HL-60 (cell line): ENCODE results near the gene EEF1AKMT3.

Source experiments
- DNase-seq, 2 experiments: peaks; one replicate each; pipeline ENCODE4 v3.0.0-alpha.2; 2010 to 2020; ENCODE audit warnings: low read depth in 1 of 2, low spot score in 1 of 2
- H3K27ac ChIP-seq: fragments of 250-450 bp; sonication (Bioruptor Pico); replicated peaks from 2 replicates; pipeline ENCODE4 v1.5.1; 2020; ENCODE audit warnings: mild to moderate bottlenecking, moderate library complexity
- H3K27me3 ChIP-seq: fragments of 250-450 bp; sonication (Bioruptor Pico); 2 replicates; pipeline ENCODE4 v1.5.1; 2021; ENCODE audit warnings: mild to moderate bottlenecking, moderate library complexity; ENCODE audit not compliant: insufficient read depth, poor library complexity, severe bottlenecking
- H3K4me3 ChIP-seq: replicated peaks from 2 replicates; pipeline ENCODE4 v1.5.1; 2011; ENCODE audit warnings: mild to moderate bottlenecking, control low read depth, low read length; ENCODE audit not compliant: insufficient read depth
- CTCF ChIP-seq: IDR thresholded peaks from one replicate; pipeline ENCODE4 v1.5.1; 2011; ENCODE audit warnings: low read length, control low read depth, inconsistent platforms; ENCODE audit not compliant: insufficient read depth
- GABPA ChIP-seq: IDR thresholded peaks from 2 replicates; pipeline ENCODE4 v1.6.1; 2012; ENCODE audit warnings: low read depth
- POLR2AphosphoS5 ChIP-seq: IDR thresholded peaks from 2 replicates; pipeline ENCODE4 v1.6.1; 2012; ENCODE audit warnings: low read depth
- SPI1 ChIP-seq: IDR thresholded peaks from 2 replicates; pipeline ENCODE4 v1.6.1; 2012; ENCODE audit warnings: low read depth, mild to moderate bottlenecking, borderline replicate concordance
- TF ChIP-seq, protein P1 (sequence below): IDR thresholded peaks from 2 replicates; pipeline ENCODE4 v1.6.1; 2012; ENCODE audit warnings: low read depth; ENCODE audit not compliant: insufficient replicate concordance

Gene EEF1AKMT3

GRCh38 chr12:57823908-57824640 lies 51.7 kb downstream of the EEF1AKMT3 start:
- H3K27ac ChIP-seq, result no peak overlapping the region
- H3K27me3 ChIP-seq, result no peaks in the 10 kb centered on the region
- DNase-seq, result no peak
- no peak overlapping the region for H3K4me3 ChIP-seq
- TF ChIP-seq, protein P1, sequence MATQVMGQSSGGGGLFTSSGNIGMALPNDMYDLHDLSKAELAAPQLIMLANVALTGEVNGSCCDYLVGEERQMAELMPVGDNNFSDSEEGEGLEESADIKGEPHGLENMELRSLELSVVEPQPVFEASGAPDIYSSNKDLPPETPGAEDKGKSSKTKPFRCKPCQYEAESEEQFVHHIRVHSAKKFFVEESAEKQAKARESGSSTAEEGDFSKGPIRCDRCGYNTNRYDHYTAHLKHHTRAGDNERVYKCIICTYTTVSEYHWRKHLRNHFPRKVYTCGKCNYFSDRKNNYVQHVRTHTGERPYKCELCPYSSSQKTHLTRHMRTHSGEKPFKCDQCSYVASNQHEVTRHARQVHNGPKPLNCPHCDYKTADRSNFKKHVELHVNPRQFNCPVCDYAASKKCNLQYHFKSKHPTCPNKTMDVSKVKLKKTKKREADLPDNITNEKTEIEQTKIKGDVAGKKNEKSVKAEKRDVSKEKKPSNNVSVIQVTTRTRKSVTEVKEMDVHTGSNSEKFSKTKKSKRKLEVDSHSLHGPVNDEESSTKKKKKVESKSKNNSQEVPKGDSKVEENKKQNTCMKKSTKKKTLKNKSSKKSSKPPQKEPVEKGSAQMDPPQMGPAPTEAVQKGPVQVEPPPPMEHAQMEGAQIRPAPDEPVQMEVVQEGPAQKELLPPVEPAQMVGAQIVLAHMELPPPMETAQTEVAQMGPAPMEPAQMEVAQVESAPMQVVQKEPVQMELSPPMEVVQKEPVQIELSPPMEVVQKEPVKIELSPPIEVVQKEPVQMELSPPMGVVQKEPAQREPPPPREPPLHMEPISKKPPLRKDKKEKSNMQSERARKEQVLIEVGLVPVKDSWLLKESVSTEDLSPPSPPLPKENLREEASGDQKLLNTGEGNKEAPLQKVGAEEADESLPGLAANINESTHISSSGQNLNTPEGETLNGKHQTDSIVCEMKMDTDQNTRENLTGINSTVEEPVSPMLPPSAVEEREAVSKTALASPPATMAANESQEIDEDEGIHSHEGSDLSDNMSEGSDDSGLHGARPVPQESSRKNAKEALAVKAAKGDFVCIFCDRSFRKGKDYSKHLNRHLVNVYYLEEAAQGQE, result no peak
- TF ChIP-seq GABPA (no peak), POLR2AphosphoS5 (no peak), CTCF (no peak), SPI1 (no peak)

DNA sequence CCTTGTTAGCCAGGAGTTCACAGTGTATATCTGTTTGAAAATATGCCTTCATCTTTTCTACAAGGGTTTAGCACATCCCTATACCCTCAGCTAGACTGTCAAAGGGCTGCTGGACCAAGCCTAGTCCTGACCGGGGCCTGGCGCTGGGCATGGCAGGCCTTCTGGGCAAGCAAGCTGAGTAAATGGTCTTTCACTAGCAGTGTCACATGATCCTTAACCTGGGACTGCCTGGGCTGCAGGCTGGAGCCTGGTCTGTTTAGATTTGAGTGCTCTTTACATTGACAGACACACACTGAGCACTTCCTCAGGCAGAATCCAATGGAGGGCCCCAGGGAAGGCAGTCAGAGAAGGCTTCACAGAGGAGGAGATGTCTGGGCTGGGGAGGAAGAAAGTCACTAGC lies 53.0 kb downstream of the EEF1AKMT3 start:
- no peak overlapping the region for H3K27ac ChIP-seq
- no peak for TF ChIP-seq GABPA
- no peak for TF ChIP-seq POLR2AphosphoS5
- TF ChIP-seq SPI1, result no peak
- TF ChIP-seq, protein P1, result no peak
- no peak for TF ChIP-seq CTCF
- no peaks in the 10 kb centered on the region for H3K27me3 ChIP-seq
- no peak overlapping the region for H3K4me3 ChIP-seq
- no peak for DNase-seq

GRCh38 chr12:57826400-57826799 lies 54.0 kb downstream of the EEF1AKMT3 start:
- Histone ChIP-seq H3K4me3 (no peak overlapping the region), H3K27ac (no peak overlapping the region), H3K27me3 (no peaks in the 10 kb centered on the region)
- TF ChIP-seq GABPA (no peak), SPI1 (no peak), POLR2AphosphoS5 (no peak)
- TF ChIP-seq, protein P1, result no peak
- DNase-seq, result no peak
